Hematopoietic multipotent progenitor cell treated with erythropoietin and hydrocortisone succinate and interleukin-3 and kit ligand, for 15 days (in vitro differentiated cells): ENCODE data around the gene EDEM1.
"Not testable (repeated sequence)": the region's sequence is repeated elsewhere in the genome, so short reads cannot be mapped to it uniquely, and the experiment has no call there.

Experiments used
- DNase-seq: peaks from one replicate; pipeline ENCODE4 v3.0.0-alpha.2; 2015; ENCODE audit warnings: low spot score

EDEM1 gene

GRCh38 chr3:5179036-5179435, 8.5 kb upstream of the EDEM1 start:
- not testable (repeated sequence) for DNase-seq

- DNase-seq: no peak
Observed at GRCh38 chr3:5181469-5182141, 5.9 kb upstream of the EDEM1 start.

- not testable (repeated sequence) for DNase-seq
Observed at GRCh38 chr3:5183714-5184113, 3.8 kb upstream of the EDEM1 start.

GRCh38 chr3:5184499-5184898, 3.0 kb upstream of the EDEM1 start:
- DNase-seq: no peak

- no peak for DNase-seq
Observed at GRCh38 chr3:5185093-5185673, 2.3 kb upstream of the EDEM1 start.

GRCh38 chr3:5186089-5186857, 1.2 kb upstream of the EDEM1 start:
- no peak for DNase-seq

GRCh38 chr3:5186858-5187155, 700 bp upstream of the EDEM1 start:
- DNase-seq: no peak

GRCh38 chr3:5187920-5188418, 462 bp downstream of the EDEM1 start:
- peak; percentile 26 for DNase-seq

GRCh38 chr3:5188419-5189221, 1.1 kb downstream of the EDEM1 start:
- peak; percentile 23 for DNase-seq

- DNase-seq: no peak
Observed at GRCh38 chr3:5190147-5190791, 2.8 kb downstream of the EDEM1 start.

GRCh38 chr3:5191555-5192304, 4.2 kb downstream of the EDEM1 start:
- DNase-seq: no peak

- no peak for DNase-seq
Observed at GRCh38 chr3:5192571-5193365, 5.3 kb downstream of the EDEM1 start.

- no peak for DNase-seq
Observed at GRCh38 chr3:5194341-5194740, 6.8 kb downstream of the EDEM1 start.

GRCh38 chr3:5194801-5195509, 7.4 kb downstream of the EDEM1 start:
- DNase-seq: peak; percentile 20

GRCh38 chr3:5195605-5196004, 8.1 kb downstream of the EDEM1 start:
- DNase-seq: no peak

- no peak for DNase-seq
Observed at GRCh38 chr3:5197022-5197421, 9.5 kb downstream of the EDEM1 start.

GRCh38 chr3:5197470-5198312, 10.2 kb downstream of the EDEM1 start:
- peak; percentile 53 for DNase-seq

GRCh38 chr3:5198313-5198677, 10.8 kb downstream of the EDEM1 start:
- no peak for DNase-seq
